ENCODE data around the gene CCDC91. TPM values are rescaled to one million over a fixed set of nuclear protein-coding genes. Genes with fewer than 3 reads are reported as not detected.

Gene CCDC91
- polyA plus RNA-seq, 1 donor (not counting 4 experiments of a cell fraction or from before 2014, with no cell fraction given) = 26.5 TPM

GRCh38 chr12:28500373-28501024 is 310.2 kb downstream of the CCDC91 start:
- Histone ChIP-seq H3K79me2 (ENCODE audit: control insufficient read depth, insufficient read depth, low read length) (no peaks in the 10 kb centered on the region), H3K4me2 (ENCODE audit: control insufficient read depth, extremely low read depth, insufficient read depth, low read depth, low read length) (no peak overlapping the region), H3K27me3 (ENCODE audit: control insufficient read depth, extremely low read depth, insufficient read depth, low read length) (no peaks in the 10 kb centered on the region), H3K4me1 (ENCODE audit: control insufficient read depth, extremely low read depth, insufficient read depth, low read length) (peaks cover 11% of the 10 kb centered on the region), H3K9me3 (ENCODE audit: control insufficient read depth, low read depth, low read length) (no peaks in the 10 kb centered on the region), H2AFZ (ENCODE audit: control insufficient read depth, low read length) (no peak overlapping the region), H3K27ac (ENCODE audit: control insufficient read depth, insufficient read depth, low read length) (no peak overlapping the region), H3K4me3 (ENCODE audit: control insufficient read depth in 2 of 3, extremely low read depth in 1 of 3, insufficient read depth in 2 of 3, low read depth in 1 of 3, low read length in 3 of 3) (no peak overlapping the region), H3K9ac (ENCODE audit: control insufficient read depth, extremely low read depth, insufficient read depth, low read length) (no peak overlapping the region), H3K9me1 (ENCODE audit: control insufficient read depth, extremely low read depth, insufficient read depth, low read length) (no peaks in the 10 kb centered on the region), H4K20me1 (ENCODE audit: control insufficient read depth, extremely low read depth, insufficient read depth, low read length) (no peaks in the 10 kb centered on the region), H3K36me3 (ENCODE audit: control insufficient read depth in 2 of 2, extremely low read depth in 1 of 2, insufficient read depth in 2 of 2, low read length in 2 of 2) (no peaks in the 10 kb centered on the region)
- FAIRE-seq (no peak), DNase-seq (ENCODE audit: low read depth, low spot score) (no peak)
- dilution Hi-C loops (cut with MboI; ENCODE audit: extremely low pct_ligation_motif_present, low sequenced_read_pairs) = no loop called here
- no peak for TF ChIP-seq CTCF (optimal IDR thresholded peaks at IDR 0.05 in 1 of 3, IDR thresholded peaks at IDR 0.05 in 1 of 3, conservative IDR thresholded peaks at IDR 0.05 in 1 of 3; ENCODE audit: extremely low read depth in 1 of 3, insufficient read depth in 2 of 3, low read length in 3 of 3)
- TF ChIP-seq EZH2 (IDR thresholded peaks at IDR 0.05; ENCODE audit: low read length) = no peak

GRCh38 chr12:28506271-28506670 is 316.0 kb downstream of the CCDC91 start:
- FAIRE-seq (no peak), DNase-seq (ENCODE audit: low read depth, low spot score) (no peak)
- Histone ChIP-seq H3K9me3 (ENCODE audit: control insufficient read depth, low read depth, low read length) (no peaks in the 10 kb centered on the region), H3K4me2 (ENCODE audit: control insufficient read depth, extremely low read depth, insufficient read depth, low read depth, low read length) (no peak overlapping the region), H3K4me3 (ENCODE audit: control insufficient read depth in 2 of 3, extremely low read depth in 1 of 3, insufficient read depth in 2 of 3, low read depth in 1 of 3, low read length in 3 of 3) (no peak overlapping the region), H3K9me1 (ENCODE audit: control insufficient read depth, extremely low read depth, insufficient read depth, low read length) (no peaks in the 10 kb centered on the region), H3K27me3 (ENCODE audit: control insufficient read depth, extremely low read depth, insufficient read depth, low read length) (no peaks in the 10 kb centered on the region), H3K27ac (ENCODE audit: control insufficient read depth, insufficient read depth, low read length) (no peak overlapping the region), H2AFZ (ENCODE audit: control insufficient read depth, low read length) (no peak overlapping the region), H3K9ac (ENCODE audit: control insufficient read depth, extremely low read depth, insufficient read depth, low read length) (no peak overlapping the region), H3K4me1 (ENCODE audit: control insufficient read depth, extremely low read depth, insufficient read depth, low read length) (no peaks in the 10 kb centered on the region), H3K36me3 (ENCODE audit: control insufficient read depth in 2 of 2, extremely low read depth in 1 of 2, insufficient read depth in 2 of 2, low read length in 2 of 2) (no peaks in the 10 kb centered on the region), H4K20me1 (ENCODE audit: control insufficient read depth, extremely low read depth, insufficient read depth, low read length) (no peaks in the 10 kb centered on the region), H3K79me2 (ENCODE audit: control insufficient read depth, insufficient read depth, low read length) (no peaks in the 10 kb centered on the region)
- dilution Hi-C loops (cut with MboI; ENCODE audit: extremely low pct_ligation_motif_present, low sequenced_read_pairs) = no loop called here
- TF ChIP-seq EZH2 (IDR thresholded peaks at IDR 0.05; ENCODE audit: low read length) (no peak), CTCF (optimal IDR thresholded peaks at IDR 0.05 in 1 of 3, IDR thresholded peaks at IDR 0.05 in 1 of 3, conservative IDR thresholded peaks at IDR 0.05 in 1 of 3; ENCODE audit: extremely low read depth in 1 of 3, insufficient read depth in 2 of 3, low read length in 3 of 3) (no peak)
